ENCODE data around the gene DEFB123.

The DEFB123 gene

DNA sequence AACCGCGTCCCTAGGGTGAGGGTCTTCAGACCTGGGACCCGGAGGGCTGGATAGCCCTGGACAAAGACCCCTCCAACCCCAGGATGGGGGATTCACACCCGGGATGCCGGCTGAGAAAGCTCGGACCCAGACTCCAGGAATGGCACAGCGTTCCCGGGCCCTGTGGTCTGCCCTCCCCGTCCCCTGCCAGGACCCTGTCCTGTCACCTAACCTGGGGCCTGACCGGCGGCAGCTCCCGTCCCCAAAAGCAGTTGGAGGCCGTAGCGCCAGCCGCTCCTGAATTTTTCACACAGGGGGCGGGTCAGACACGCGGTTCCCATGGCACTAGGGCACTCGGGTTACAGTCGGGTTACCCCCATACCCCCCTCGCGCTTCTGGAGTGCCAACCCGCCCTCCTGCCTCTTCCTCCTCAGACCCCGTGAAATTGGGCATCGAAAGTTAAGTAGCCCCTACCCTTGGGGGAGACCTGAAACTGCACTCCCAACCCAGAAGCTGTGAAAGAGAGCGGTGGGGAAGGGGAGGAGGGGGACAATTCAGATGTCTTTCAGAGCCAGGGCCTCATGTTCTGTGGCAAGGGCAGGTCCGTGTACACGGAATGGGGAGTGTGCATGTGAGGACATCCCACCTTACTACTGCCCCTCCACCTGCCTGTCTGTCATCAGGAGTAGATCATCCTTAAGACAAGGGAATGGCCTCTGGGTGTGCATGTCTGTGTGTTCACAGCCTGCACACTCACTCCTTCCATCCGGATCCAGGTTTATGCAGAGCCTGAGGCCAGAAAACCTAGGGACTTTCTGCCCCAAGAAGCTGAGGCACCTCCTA is 35.3 kb downstream of the DEFB123 start:
- Histone ChIP-seq H3K27ac (ENCODE audit: low read length) (no peak overlapping the region), H3K36me3 (ENCODE audit: control insufficient read depth, low read depth, low read length) (no peaks in the 10 kb centered on the region), H3K27me3 (ENCODE audit: control insufficient read depth, insufficient read depth, low read length) (peaks cover 37% of the 10 kb centered on the region), H3K4me3 (ENCODE audit: low read length) (peak overlapping the region; percentile 49), H3K9me3 (ENCODE audit: control insufficient read depth, low read depth, low read length) (no peaks in the 10 kb centered on the region), H3K4me1 (ENCODE audit: control insufficient read depth, low read depth, low read length) (no peaks in the 10 kb centered on the region), H3K9ac (ENCODE audit: low read length) (no peak overlapping the region)

DNA sequence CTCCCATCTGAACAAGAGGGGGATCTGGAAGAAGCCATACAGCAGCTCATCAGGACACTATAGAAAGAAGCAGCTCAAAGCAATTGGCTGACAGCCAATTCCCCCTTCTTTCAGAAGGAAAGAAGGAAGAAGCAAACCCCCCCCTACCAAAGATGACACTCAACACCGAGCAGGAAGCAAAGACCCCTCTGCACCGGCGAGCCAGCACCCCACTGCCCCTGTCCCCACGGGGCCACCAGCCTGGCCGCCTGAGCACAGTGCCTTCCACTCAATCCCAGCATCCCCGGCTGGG is 35.8 kb downstream of the DEFB123 start:
- H3K27me3 ChIP-seq (ENCODE audit: control insufficient read depth, insufficient read depth, low read length): peaks cover 37% of the 10 kb centered on the region

DNA sequence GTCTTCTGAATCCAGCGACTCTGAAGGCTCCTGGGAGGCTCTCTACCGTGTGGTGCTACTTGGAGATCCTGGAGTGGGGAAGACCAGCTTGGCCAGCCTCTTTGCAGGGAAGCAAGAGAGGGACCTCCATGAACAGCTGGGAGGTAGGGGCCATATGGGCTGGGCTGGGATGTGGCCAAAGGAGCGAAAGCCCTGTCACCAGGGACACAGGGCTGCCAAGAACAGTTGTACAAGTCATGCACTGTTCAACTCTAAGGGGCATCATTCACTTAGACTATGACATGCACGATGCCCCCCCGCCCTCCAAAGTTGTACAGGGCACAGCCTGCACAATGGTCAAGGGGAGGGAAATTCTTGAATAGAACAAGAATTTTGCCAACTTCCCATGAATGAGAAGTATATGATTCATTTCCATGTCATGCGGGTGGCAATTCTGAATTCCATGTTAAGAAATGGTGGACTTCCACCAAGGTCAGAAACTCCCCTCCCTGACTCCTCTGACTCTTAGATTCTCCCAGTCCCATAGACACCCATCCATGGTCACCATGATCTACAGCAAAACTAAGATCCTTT is 36.3 kb downstream of the DEFB123 start:
- no peaks in the 10 kb centered on the region for H3K36me3 ChIP-seq (ENCODE audit: control insufficient read depth, low read depth, low read length)
- no peaks in the 10 kb centered on the region for H3K4me1 ChIP-seq (ENCODE audit: control insufficient read depth, low read depth, low read length)
- no peak overlapping the region for H3K9ac ChIP-seq (ENCODE audit: low read length)
- peaks cover 37% of the 10 kb centered on the region for H3K27me3 ChIP-seq (ENCODE audit: control insufficient read depth, insufficient read depth, low read length)
- H3K4me3 ChIP-seq (ENCODE audit: low read length): no peak overlapping the region
- no peaks in the 10 kb centered on the region for H3K9me3 ChIP-seq (ENCODE audit: control insufficient read depth, low read depth, low read length)
- H3K27ac ChIP-seq (ENCODE audit: low read length): no peak overlapping the region

More for the DNA sequence above, 35.8 kb downstream of the DEFB123 start:
- H3K27ac ChIP-seq (ENCODE audit: low read length): no peak overlapping the region
- H3K9me3 ChIP-seq (ENCODE audit: control insufficient read depth, low read depth, low read length): no peaks in the 10 kb centered on the region
- no peaks in the 10 kb centered on the region for H3K36me3 ChIP-seq (ENCODE audit: control insufficient read depth, low read depth, low read length)
- no peak overlapping the region for H3K4me3 ChIP-seq (ENCODE audit: low read length)
- no peaks in the 10 kb centered on the region for H3K4me1 ChIP-seq (ENCODE audit: control insufficient read depth, low read depth, low read length)
- no peak overlapping the region for H3K9ac ChIP-seq (ENCODE audit: low read length)

DNA sequence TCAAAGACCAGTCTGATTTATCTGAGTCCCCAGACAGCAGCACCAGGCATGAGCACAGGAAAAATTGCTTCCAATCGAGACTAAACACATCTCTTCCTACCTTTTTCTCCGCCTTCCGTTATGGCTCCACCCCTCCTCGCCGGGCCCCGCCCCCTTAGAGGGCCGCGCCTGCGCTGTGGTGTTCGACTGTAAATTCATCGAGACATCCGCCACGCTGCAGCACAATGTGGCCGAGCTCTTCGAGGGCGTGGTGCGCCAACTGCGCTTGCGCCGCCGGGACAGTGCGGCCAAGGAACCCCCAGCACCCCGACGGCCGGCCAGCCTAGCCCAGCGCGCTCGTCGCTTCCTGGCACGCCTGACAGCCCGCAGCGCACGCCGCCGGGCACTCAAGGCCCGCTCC is 43.6 kb downstream of the DEFB123 start:
- no peak overlapping the region for H3K27ac ChIP-seq (ENCODE audit: low read length)
- no peak overlapping the region for H3K4me3 ChIP-seq (ENCODE audit: low read length)
- no peak overlapping the region for H3K9ac ChIP-seq (ENCODE audit: low read length)
- peaks cover 5% of the 10 kb centered on the region for H3K4me1 ChIP-seq (ENCODE audit: control insufficient read depth, low read depth, low read length)
- H3K27me3 ChIP-seq (ENCODE audit: control insufficient read depth, insufficient read depth, low read length): peaks cover 21% of the 10 kb centered on the region
- no peaks in the 10 kb centered on the region for H3K9me3 ChIP-seq (ENCODE audit: control insufficient read depth, low read depth, low read length)
- no peaks in the 10 kb centered on the region for H3K36me3 ChIP-seq (ENCODE audit: control insufficient read depth, low read depth, low read length)

DNA sequence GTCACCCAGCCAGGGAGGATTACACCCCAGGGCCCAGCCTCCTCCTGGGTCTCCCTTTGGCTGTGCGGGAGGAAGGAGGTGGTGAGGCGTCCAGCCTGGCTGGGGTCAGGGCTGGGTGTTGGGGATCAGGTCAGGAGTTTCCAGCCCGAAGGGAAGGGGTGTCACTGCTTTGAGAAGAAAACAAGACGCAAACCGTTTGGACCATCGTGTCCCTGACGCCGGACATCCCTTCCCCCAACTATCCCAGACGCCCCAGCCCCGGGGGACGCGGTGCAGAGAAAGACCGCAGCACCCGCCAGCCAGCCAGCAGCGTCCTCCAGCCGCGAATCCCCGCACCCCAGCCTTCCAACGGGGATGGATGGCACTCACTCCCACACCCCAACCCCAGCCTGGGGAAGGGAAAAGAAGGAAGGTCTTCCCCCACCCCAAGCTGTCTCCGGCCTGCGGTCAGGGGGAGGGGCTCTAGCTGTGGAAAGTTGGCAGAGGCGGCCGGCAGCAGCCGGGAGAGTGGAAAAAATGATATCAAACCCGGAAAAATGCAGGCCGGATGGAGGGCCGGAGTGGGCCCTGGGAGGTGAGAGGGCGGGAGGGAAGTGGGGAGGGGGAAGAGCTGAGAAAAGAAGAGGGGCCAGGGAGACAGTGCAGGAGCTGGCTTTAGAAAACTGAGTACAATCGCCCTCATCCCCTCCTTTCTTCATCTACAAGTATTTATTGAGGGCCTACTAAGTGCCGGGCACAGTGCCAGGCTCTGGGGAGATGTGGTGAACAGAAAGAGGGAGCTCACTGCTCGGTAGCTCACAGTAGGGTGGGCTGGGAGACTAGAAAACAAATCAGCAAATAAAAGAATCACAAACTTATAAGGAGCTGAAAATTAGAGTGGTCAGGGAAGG is 45.3 kb downstream of the DEFB123 start:
- Histone ChIP-seq H3K9me3 (ENCODE audit: control insufficient read depth, low read depth, low read length) (no peaks in the 10 kb centered on the region), H3K36me3 (ENCODE audit: control insufficient read depth, low read depth, low read length) (no peaks in the 10 kb centered on the region), H3K4me3 (ENCODE audit: low read length) (peak overlapping the region; percentile 38), H3K27me3 (ENCODE audit: control insufficient read depth, insufficient read depth, low read length) (peaks cover 21% of the 10 kb centered on the region), H3K27ac (ENCODE audit: low read length) (no peak overlapping the region), H3K4me1 (ENCODE audit: control insufficient read depth, low read depth, low read length) (peaks cover 5% of the 10 kb centered on the region), H3K9ac (ENCODE audit: low read length) (no peak overlapping the region)

DNA sequence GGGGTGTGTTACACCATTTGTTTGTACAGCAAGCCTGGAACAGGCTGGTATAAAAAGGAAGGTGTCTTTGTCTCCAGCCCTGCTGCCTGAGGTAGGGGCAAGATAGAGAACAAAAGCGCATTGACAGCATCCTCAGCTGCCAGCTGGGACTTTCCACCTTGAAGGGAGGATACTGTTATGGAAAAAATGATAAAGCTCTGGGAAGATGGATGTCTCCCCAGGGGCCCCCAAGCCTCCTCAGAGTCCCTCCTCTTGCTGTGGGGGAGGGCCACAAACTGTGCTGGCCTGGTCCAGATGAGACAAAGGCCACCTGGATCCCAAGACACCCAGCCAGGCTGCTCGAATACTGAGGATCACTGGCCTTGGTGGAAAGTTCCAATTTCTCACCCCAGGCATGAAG is 47.7 kb downstream of the DEFB123 start:
- no peak overlapping the region for H3K4me3 ChIP-seq (ENCODE audit: low read length)
- no peaks in the 10 kb centered on the region for H3K9me3 ChIP-seq (ENCODE audit: control insufficient read depth, low read depth, low read length)
- H3K27me3 ChIP-seq (ENCODE audit: control insufficient read depth, insufficient read depth, low read length): peaks cover 21% of the 10 kb centered on the region
- H3K36me3 ChIP-seq (ENCODE audit: control insufficient read depth, low read depth, low read length): no peaks in the 10 kb centered on the region
- H3K27ac ChIP-seq (ENCODE audit: low read length): no peak overlapping the region
- no peak overlapping the region for H3K9ac ChIP-seq (ENCODE audit: low read length)
- H3K4me1 ChIP-seq (ENCODE audit: control insufficient read depth, low read depth, low read length): peaks cover 5% of the 10 kb centered on the region

DNA sequence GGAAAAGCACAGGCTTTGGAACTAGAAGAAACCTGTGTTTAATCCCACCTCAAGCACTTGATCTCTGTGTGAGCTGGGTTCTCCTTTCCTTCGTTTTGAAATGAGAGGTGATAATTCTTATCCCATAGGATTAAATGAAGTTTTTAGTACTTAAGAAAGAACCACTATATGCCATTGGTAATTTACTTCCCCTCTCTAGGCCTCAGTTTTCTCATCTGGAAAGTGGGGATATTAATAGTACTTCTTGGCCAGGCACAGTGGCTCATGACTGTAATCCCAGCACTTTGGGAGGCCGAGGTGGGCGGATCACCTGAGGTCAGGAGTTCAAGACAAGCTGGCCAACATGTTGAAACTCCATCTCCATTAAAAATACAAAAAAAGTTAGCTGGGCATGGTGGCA is 48.7 kb downstream of the DEFB123 start:
- peaks cover 5% of the 10 kb centered on the region for H3K4me1 ChIP-seq (ENCODE audit: control insufficient read depth, low read depth, low read length)
- no peak overlapping the region for H3K27ac ChIP-seq (ENCODE audit: low read length)
- peaks cover 21% of the 10 kb centered on the region for H3K27me3 ChIP-seq (ENCODE audit: control insufficient read depth, insufficient read depth, low read length)
- no peak overlapping the region for H3K4me3 ChIP-seq (ENCODE audit: low read length)
- H3K36me3 ChIP-seq (ENCODE audit: control insufficient read depth, low read depth, low read length): no peaks in the 10 kb centered on the region
- no peaks in the 10 kb centered on the region for H3K9me3 ChIP-seq (ENCODE audit: control insufficient read depth, low read depth, low read length)
- no peak overlapping the region for H3K9ac ChIP-seq (ENCODE audit: low read length)

DNA sequence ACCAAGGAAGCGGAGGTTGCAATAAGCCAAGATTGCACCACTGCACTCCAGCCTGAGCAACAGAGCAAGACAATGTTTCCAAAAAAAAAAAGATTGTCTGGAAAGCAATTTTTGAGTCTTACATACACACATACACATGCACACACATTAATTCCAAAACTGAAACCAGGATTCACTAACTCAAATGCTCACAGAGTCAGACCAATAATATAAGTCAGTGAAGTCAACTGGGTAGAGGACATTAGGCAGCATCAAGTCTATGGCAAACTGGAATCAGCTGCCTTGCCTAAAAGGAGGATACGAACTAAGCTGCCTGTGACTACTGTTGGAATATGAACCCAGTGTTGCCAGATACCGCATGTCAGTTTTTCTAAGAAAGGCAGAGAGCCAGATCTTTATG is 50.3 kb downstream of the DEFB123 start:
- Histone ChIP-seq H3K9ac (ENCODE audit: low read length) (no peak overlapping the region), H3K4me1 (ENCODE audit: control insufficient read depth, low read depth, low read length) (peaks cover 5% of the 10 kb centered on the region), H3K4me3 (ENCODE audit: low read length) (no peak overlapping the region), H3K36me3 (ENCODE audit: control insufficient read depth, low read depth, low read length) (no peaks in the 10 kb centered on the region), H3K27me3 (ENCODE audit: control insufficient read depth, insufficient read depth, low read length) (peaks cover 8% of the 10 kb centered on the region), H3K9me3 (ENCODE audit: control insufficient read depth, low read depth, low read length) (no peaks in the 10 kb centered on the region), H3K27ac (ENCODE audit: low read length) (no peak overlapping the region)

DNA sequence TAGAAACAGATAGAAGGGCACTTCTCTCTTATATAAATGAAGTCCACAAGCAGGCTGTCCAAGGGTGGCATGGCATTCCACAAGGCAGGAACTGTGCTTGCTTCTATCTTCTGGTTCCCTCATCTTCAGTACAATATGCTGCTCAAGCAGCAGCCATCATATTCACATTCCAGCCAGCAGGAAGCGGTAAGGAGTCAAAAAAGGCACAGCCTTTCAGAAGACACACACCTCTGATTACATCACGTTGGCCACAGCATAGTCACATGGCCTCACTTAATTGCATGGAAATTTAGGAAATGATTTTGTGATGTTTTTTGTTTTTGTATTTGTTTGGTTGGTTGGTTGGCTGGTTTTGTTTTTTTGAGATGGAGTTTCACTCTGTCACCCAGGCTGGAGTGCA is 53.7 kb downstream of the DEFB123 start:
- H3K27ac ChIP-seq (ENCODE audit: low read length): no peak overlapping the region
- H3K9me3 ChIP-seq (ENCODE audit: control insufficient read depth, low read depth, low read length): no peaks in the 10 kb centered on the region
- no peaks in the 10 kb centered on the region for H3K27me3 ChIP-seq (ENCODE audit: control insufficient read depth, insufficient read depth, low read length)
- H3K4me1 ChIP-seq (ENCODE audit: control insufficient read depth, low read depth, low read length): no peaks in the 10 kb centered on the region
- H3K4me3 ChIP-seq (ENCODE audit: low read length): no peak overlapping the region
- H3K36me3 ChIP-seq (ENCODE audit: control insufficient read depth, low read depth, low read length): no peaks in the 10 kb centered on the region
- H3K9ac ChIP-seq (ENCODE audit: low read length): no peak overlapping the region

DNA sequence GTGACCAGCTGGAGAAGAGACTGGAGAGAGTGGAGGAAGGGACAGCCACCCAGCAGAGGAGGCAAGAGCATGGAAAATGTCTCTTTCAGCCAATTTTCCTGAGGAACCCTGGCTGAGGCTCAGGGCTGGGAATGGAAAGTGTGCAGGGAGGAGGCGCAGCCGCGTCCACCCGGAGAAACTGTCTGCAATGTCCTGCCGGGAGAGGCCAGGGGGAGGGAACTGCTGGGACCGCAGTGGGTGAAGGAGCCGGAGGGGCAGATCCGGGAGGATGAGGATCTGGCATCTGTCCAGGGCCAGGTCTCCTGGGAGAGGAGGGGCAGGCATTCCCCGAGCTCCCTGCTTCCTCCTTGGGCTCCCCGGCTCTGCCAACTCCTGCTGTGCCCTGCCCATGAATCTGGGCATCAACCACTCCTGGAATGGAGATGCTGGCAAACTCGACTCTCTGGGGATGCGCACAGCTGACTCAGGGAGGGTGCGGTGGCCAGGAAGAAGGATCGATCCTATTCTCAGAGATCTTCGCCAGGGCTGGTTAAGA is 56.4 kb downstream of the DEFB123 start:
- Histone ChIP-seq H3K9ac (ENCODE audit: low read length) (no peak overlapping the region), H3K36me3 (ENCODE audit: control insufficient read depth, low read depth, low read length) (no peaks in the 10 kb centered on the region), H3K4me1 (ENCODE audit: control insufficient read depth, low read depth, low read length) (no peaks in the 10 kb centered on the region), H3K27ac (ENCODE audit: low read length) (no peak overlapping the region), H3K27me3 (ENCODE audit: control insufficient read depth, insufficient read depth, low read length) (no peaks in the 10 kb centered on the region), H3K4me3 (ENCODE audit: low read length) (no peak overlapping the region), H3K9me3 (ENCODE audit: control insufficient read depth, low read depth, low read length) (no peaks in the 10 kb centered on the region)

DNA sequence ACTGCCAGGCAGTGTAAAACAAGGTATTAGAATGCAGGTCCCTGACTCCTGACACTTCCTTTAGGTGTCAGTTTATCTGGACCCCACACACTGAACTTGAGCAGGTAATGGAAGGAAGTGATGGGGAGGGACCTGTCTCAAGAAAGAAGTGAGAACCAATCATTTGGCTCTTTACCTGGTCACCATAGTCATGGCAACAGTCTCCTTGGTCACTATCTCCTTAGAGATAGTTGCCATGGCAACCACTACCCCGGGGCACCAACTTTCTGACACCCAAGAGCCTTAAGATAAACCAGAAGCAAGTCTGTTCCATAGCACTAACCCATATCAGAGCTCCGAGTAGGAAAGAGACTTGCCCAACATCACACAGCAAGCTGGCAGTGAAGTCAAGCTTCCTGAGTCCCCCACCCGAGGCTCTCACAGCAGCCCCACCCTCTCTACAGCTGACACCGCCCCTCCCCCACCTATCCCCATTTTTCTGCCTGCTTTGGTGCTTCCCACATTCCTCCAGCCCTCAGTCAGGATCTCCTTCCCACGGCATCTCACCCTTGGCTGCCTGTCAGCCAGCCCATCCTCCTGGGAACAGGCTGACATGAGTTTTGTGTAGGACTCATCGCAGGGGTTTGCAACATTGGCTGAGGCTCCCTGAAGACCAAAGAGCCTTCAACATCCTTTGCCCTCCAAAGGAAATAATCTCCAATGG is 57.6 kb downstream of the DEFB123 start:
- Histone ChIP-seq H3K9ac (ENCODE audit: low read length) (no peak overlapping the region), H3K27me3 (ENCODE audit: control insufficient read depth, insufficient read depth, low read length) (no peaks in the 10 kb centered on the region), H3K4me1 (ENCODE audit: control insufficient read depth, low read depth, low read length) (no peaks in the 10 kb centered on the region), H3K9me3 (ENCODE audit: control insufficient read depth, low read depth, low read length) (no peaks in the 10 kb centered on the region), H3K36me3 (ENCODE audit: control insufficient read depth, low read depth, low read length) (no peaks in the 10 kb centered on the region), H3K27ac (ENCODE audit: low read length) (no peak overlapping the region), H3K4me3 (ENCODE audit: low read length) (no peak overlapping the region)
